Measurements from ENCODE around the gene UXS1.
A peak's percentile ranks its signal among the peaks of the same experiment; 100 is the strongest.
"Not testable (repeated sequence)": the region's sequence is repeated elsewhere in the genome, so short reads cannot be mapped to it uniquely, and the experiment has no call there.

UXS1 gene

DNA sequence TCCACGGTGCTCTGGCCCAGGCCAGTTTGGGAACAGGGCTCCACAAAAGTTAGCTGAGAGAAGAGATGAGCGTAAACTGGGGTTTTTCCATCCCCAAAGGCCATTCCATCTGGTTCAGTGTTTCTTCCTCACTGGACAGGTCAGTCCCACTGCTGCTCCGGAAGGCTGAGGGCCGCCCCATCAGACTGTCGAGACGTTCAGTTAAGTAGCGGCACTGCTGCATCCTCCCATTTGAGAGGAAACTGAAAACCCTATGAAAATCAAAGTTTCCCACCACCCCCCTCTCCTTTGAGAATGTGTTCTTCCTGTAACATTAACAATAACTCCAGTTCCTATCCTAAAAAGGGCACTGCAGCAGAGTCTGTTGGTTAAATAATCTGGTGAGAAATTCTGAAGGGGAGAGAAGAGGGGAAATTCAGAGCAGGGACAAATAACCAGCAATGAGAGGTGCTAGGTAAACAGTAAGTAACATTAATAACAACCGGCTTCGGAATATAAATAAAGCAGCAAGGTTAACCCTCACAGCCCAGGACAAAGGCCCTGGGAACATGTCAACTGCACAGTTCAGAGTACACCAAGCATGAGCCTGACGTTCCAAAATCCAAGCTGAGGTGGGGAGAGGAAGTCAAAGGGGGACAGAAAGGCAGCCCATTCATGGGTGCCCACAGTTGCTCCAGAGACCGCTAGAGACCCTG, 55.4 kb downstream of the UXS1 start:
- peak overlapping the region in 1 of 2 experiments; percentile 18 for H3K27ac ChIP-seq (ENCODE audit: insufficient read depth in 1 of 2, low read depth in 1 of 2, low read length in 2 of 2, poor library complexity in 1 of 2, severe bottlenecking in 2 of 2)
- peaks cover 3 to 26% (median 13%) of the 10 kb centered on the region in 4 experiments for H3K36me3 ChIP-seq (ENCODE audit: control insufficient read depth in 4 of 4, insufficient read depth in 4 of 4, low read length in 3 of 4)
- ChIA-PET CTCF (interaction anchor here (1.0 to 1.9 kb wide), 3 partner anchors 9 to 27 kb away, joined by 3 to 8 read pairs (median 3); no protein-coding TSS in a partner anchor), POLR2A (no interaction called here)
- no peaks in the 10 kb centered on the region for H3K27me3 ChIP-seq (replicated peaks in 2 of 5; ENCODE audit: control insufficient read depth in 4 of 5, insufficient read depth in 5 of 5, low read length in 4 of 5)
- 70% methylated on average over 10 of the region's 11 CpGs for WGBS (ENCODE audit: insufficient coverage)
- no peak overlapping the region for H3K4me3 ChIP-seq (ENCODE audit: control insufficient read depth in 1 of 7, extremely low read depth in 1 of 7, insufficient read depth in 4 of 7, low read depth in 2 of 7, low read length in 6 of 7)
- H3K9me3 ChIP-seq (ENCODE audit: control extremely low read depth in 1 of 5, control insufficient read depth in 4 of 5, insufficient read depth in 2 of 5, low read depth in 1 of 5, low read length in 4 of 5) = no peaks in the 10 kb centered on the region
- peaks cover 0 to 21% (median 14%) of the 10 kb centered on the region in 4 experiments for H3K4me1 ChIP-seq (ENCODE audit: control extremely low read depth in 1 of 4, control insufficient read depth in 4 of 4, insufficient read depth in 4 of 4, low read length in 3 of 4)
- no peak for DNase-seq

GRCh38 chr2:106137731-106138521, 56.2 kb downstream of the UXS1 start:
- peaks cover 0 to 21% (median 14%) of the 10 kb centered on the region in 4 experiments for H3K4me1 ChIP-seq (ENCODE audit: control extremely low read depth in 1 of 4, control insufficient read depth in 4 of 4, insufficient read depth in 4 of 4, low read length in 3 of 4)
- ChIA-PET POLR2A (no interaction called here), CTCF (interaction anchor here (1.0 to 1.9 kb wide), 5 partner anchors 10 to 26 kb away, joined by 3 to 8 read pairs (median 3); no protein-coding TSS in a partner anchor)
- peak overlapping the region in 1 of 2 experiments; percentile 18 for H3K27ac ChIP-seq (ENCODE audit: insufficient read depth in 1 of 2, low read depth in 1 of 2, low read length in 2 of 2, poor library complexity in 1 of 2, severe bottlenecking in 2 of 2)
- WGBS (ENCODE audit: insufficient coverage) = 58% methylated on average over 9 of the region's 14 CpGs
- peak in 1 of 3 donors; percentile 21 for DNase-seq
- no peaks in the 10 kb centered on the region for H3K9me3 ChIP-seq (ENCODE audit: control extremely low read depth in 1 of 5, control insufficient read depth in 4 of 5, insufficient read depth in 2 of 5, low read depth in 1 of 5, low read length in 4 of 5)
- H3K4me3 ChIP-seq (ENCODE audit: control insufficient read depth in 1 of 7, extremely low read depth in 1 of 7, insufficient read depth in 4 of 7, low read depth in 2 of 7, low read length in 6 of 7) = no peak overlapping the region
- no peaks in the 10 kb centered on the region for H3K27me3 ChIP-seq (replicated peaks in 2 of 5; ENCODE audit: control insufficient read depth in 4 of 5, insufficient read depth in 5 of 5, low read length in 4 of 5)
- H3K36me3 ChIP-seq (ENCODE audit: control insufficient read depth in 4 of 4, insufficient read depth in 4 of 4, low read length in 3 of 4) = peaks cover 2 to 23% (median 11%) of the 10 kb centered on the region in 4 experiments

DNA sequence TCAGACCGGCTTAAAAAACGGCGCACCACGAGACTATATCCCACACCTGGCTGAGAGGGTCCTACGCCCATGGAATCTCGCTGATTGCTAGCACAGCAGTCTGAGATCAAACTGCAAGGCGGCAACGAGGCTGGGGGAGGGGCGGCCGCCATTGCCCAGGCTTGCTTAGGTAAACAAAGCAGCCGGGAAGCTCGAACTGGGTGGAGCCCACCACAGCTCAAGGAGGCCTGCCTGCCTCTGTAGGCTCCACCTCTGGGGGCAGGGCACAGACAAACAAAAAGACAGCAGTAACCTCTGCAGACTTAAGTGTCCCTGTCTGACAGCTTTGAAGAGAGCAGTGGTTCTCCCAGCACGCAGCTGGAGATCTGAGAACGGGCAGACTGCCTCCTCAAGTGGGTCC, 62.9 kb downstream of the UXS1 start:
- Histone ChIP-seq H3K36me3 (ENCODE audit: control insufficient read depth in 4 of 4, insufficient read depth in 4 of 4, low read length in 3 of 4) (peaks cover 5 to 34% (median 21%) of the 10 kb centered on the region in 4 experiments), H3K4me3 (ENCODE audit: control insufficient read depth in 1 of 7, extremely low read depth in 1 of 7, insufficient read depth in 4 of 7, low read depth in 2 of 7, low read length in 6 of 7) (peak overlapping the region in 1 of 7 experiments; percentile 33)
- H3K4me1 ChIP-seq (ENCODE audit: control extremely low read depth in 1 of 4, control insufficient read depth in 4 of 4, insufficient read depth in 4 of 4, low read length in 3 of 4); H3K27ac ChIP-seq (ENCODE audit: insufficient read depth in 1 of 2, low read depth in 1 of 2, low read length in 2 of 2, poor library complexity in 1 of 2, severe bottlenecking in 2 of 2); H3K27me3 ChIP-seq (replicated peaks in 2 of 5; ENCODE audit: control insufficient read depth in 4 of 5, insufficient read depth in 5 of 5, low read length in 4 of 5); DNase-seq; POLR2A ChIA-PET; CTCF ChIA-PET; H3K9me3 ChIP-seq (ENCODE audit: control extremely low read depth in 1 of 5, control insufficient read depth in 4 of 5, insufficient read depth in 2 of 5, low read depth in 1 of 5, low read length in 4 of 5): not testable (repeated sequence)
- WGBS (ENCODE audit: insufficient coverage) = no CpG with 5 or more reads among the region's 14 CpGs

DNA sequence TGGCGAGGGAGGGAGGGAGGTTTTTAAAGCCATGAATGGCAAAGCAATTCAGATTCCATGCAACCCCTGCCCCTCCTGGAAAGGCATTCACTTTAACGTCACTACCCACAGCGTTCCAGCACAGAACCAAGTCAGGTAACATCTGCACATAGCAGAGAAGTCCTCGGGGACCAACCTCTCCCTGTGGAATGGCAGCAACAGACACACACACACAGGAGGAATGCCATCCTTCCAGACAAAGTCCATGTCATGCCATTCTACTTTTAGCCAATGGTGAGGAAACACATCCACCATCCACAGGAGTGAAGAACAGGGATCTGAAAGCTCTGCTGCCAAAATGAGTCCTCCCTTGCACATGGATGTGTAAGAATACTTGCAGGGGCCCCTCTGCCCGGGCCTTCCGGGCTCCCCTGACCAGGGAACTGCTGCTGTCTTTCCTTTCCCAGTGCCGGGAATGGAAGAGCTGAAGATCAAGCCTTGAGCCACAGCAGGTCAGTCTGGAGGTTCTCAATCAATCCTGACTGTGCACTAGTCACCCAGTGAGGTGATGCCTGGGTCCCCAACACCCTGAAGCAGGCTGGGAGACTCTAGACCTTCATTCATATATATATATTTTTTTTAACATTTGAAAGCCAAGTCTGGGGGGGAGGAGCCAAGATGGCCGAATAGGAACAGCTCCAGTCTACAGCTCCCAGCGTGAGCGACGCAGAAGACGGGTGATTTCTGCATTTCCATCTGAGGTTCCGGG, 63.7 kb downstream of the UXS1 start:
- Histone ChIP-seq H3K4me3 (ENCODE audit: control insufficient read depth in 1 of 7, extremely low read depth in 1 of 7, insufficient read depth in 4 of 7, low read depth in 2 of 7, low read length in 6 of 7) (peak overlapping the region in 3 of 7 experiments; percentile 11 to 36 (median 26)), H3K4me1 (ENCODE audit: control extremely low read depth in 1 of 4, control insufficient read depth in 4 of 4, insufficient read depth in 4 of 4, low read length in 3 of 4) (no peaks in the 10 kb centered on the region), H3K27me3 (replicated peaks in 2 of 5; ENCODE audit: control insufficient read depth in 4 of 5, insufficient read depth in 5 of 5, low read length in 4 of 5) (no peaks in the 10 kb centered on the region), H3K27ac (ENCODE audit: insufficient read depth in 1 of 2, low read depth in 1 of 2, low read length in 2 of 2, poor library complexity in 1 of 2, severe bottlenecking in 2 of 2) (no peak overlapping the region), H3K36me3 (ENCODE audit: control insufficient read depth in 4 of 4, insufficient read depth in 4 of 4, low read length in 3 of 4) (peaks cover 5 to 41% (median 26%) of the 10 kb centered on the region in 4 experiments), H3K9me3 (ENCODE audit: control extremely low read depth in 1 of 5, control insufficient read depth in 4 of 5, insufficient read depth in 2 of 5, low read depth in 1 of 5, low read length in 4 of 5) (no peaks in the 10 kb centered on the region)
- ChIA-PET CTCF (no interaction called here), POLR2A (no interaction called here)
- WGBS (ENCODE audit: insufficient coverage) = 97% methylated on average over 5 of the region's 13 CpGs
- DNase-seq = peak in 1 of 3 donors; percentile 24

- Histone ChIP-seq H3K36me3 (ENCODE audit: control insufficient read depth in 4 of 4, insufficient read depth in 4 of 4, low read length in 3 of 4) (peaks cover 5 to 47% (median 32%) of the 10 kb centered on the region in 4 experiments), H3K27ac (ENCODE audit: insufficient read depth in 1 of 2, low read depth in 1 of 2, low read length in 2 of 2, poor library complexity in 1 of 2, severe bottlenecking in 2 of 2) (no peak overlapping the region), H3K9me3 (ENCODE audit: control extremely low read depth in 1 of 5, control insufficient read depth in 4 of 5, insufficient read depth in 2 of 5, low read depth in 1 of 5, low read length in 4 of 5) (no peaks in the 10 kb centered on the region), H3K4me3 (ENCODE audit: control insufficient read depth in 1 of 7, extremely low read depth in 1 of 7, insufficient read depth in 4 of 7, low read depth in 2 of 7, low read length in 6 of 7) (no peak overlapping the region), H3K27me3 (replicated peaks in 2 of 5; ENCODE audit: control insufficient read depth in 4 of 5, insufficient read depth in 5 of 5, low read length in 4 of 5) (no peaks in the 10 kb centered on the region), H3K4me1 (ENCODE audit: control extremely low read depth in 1 of 4, control insufficient read depth in 4 of 4, insufficient read depth in 4 of 4, low read length in 3 of 4) (no peaks in the 10 kb centered on the region)
- WGBS (ENCODE audit: insufficient coverage) = no CpG with 5 or more reads among the region's 2 CpGs
- no peak for DNase-seq
- ChIA-PET CTCF (interaction anchor here (0.7 kb wide), 1 partner anchor 828 kb away, joined by 3 read pairs; no protein-coding TSS in a partner anchor), POLR2A (no interaction called here)
These were observed 64.5 kb downstream of the UXS1 start for GRCh38 chr2:106129592-106129991.

GRCh38 chr2:106129150-106129549, 65.0 kb downstream of the UXS1 start:
- Histone ChIP-seq H3K9me3 (ENCODE audit: control extremely low read depth in 1 of 5, control insufficient read depth in 4 of 5, insufficient read depth in 2 of 5, low read depth in 1 of 5, low read length in 4 of 5) (no peaks in the 10 kb centered on the region), H3K27me3 (replicated peaks in 2 of 5; ENCODE audit: control insufficient read depth in 4 of 5, insufficient read depth in 5 of 5, low read length in 4 of 5) (no peaks in the 10 kb centered on the region), H3K27ac (ENCODE audit: insufficient read depth in 1 of 2, low read depth in 1 of 2, low read length in 2 of 2, poor library complexity in 1 of 2, severe bottlenecking in 2 of 2) (no peak overlapping the region), H3K4me3 (ENCODE audit: control insufficient read depth in 1 of 7, extremely low read depth in 1 of 7, insufficient read depth in 4 of 7, low read depth in 2 of 7, low read length in 6 of 7) (no peak overlapping the region), H3K4me1 (ENCODE audit: control extremely low read depth in 1 of 4, control insufficient read depth in 4 of 4, insufficient read depth in 4 of 4, low read length in 3 of 4) (no peaks in the 10 kb centered on the region), H3K36me3 (ENCODE audit: control insufficient read depth in 4 of 4, insufficient read depth in 4 of 4, low read length in 3 of 4) (peaks cover 5 to 52% (median 32%) of the 10 kb centered on the region in 4 experiments)
- ChIA-PET POLR2A (no interaction called here), CTCF (no interaction called here)
- WGBS (ENCODE audit: insufficient coverage) = no CpG with 5 or more reads among the region's 2 CpGs
- no peak for DNase-seq

Measured in common myeloid progenitor, CD34-positive (primary cell).